Smooth muscle cell (in vitro differentiated cells): ENCODE results near the gene CRY1. TPM values are rescaled to one million over a fixed set of nuclear protein-coding genes. Genes with fewer than 3 reads are reported as not detected.

Experiments used
- DNase-seq: peaks from one replicate; lab custom pipeline; 2025; ENCODE audit not compliant: unreplicated experiment; lab: John Stamatoyannopoulos, UW
- H2AFZ ChIP-seq: fragments of 200-600 bp; sonication (generic); 2 replicates; pipeline ENCODE4 v1.6.0; 2016; ENCODE audit warnings: antibody characterized with exemption, low read depth, mild to moderate bottlenecking
- H3F3A ChIP-seq: fragments of 200-600 bp; sonication (generic); 2 replicates; pipeline ENCODE4 v1.6.0; 2017; ENCODE audit warnings: antibody characterized with exemption, low read depth
- H3K27ac ChIP-seq: fragments of 200-600 bp; sonication (generic); 2 replicates; pipeline ENCODE4 v1.5.1; 2016; ENCODE audit warnings: low read depth, mild to moderate bottlenecking
- H3K27me3 ChIP-seq: fragments of 200-600 bp; sonication (generic); 2 replicates; pipeline ENCODE4 v1.6.1; 2016; ENCODE audit warnings: low read depth, mild to moderate bottlenecking
- H3K36me3 ChIP-seq: fragments of 200-600 bp; sonication (generic); 2 replicates; pipeline ENCODE4 v1.5.1; 2016; ENCODE audit warnings: low read depth
- H3K4me1 ChIP-seq: fragments of 200-600 bp; sonication (generic); 2 replicates; pipeline ENCODE4 v1.5.1; 2016; ENCODE audit warnings: low read depth
- H3K4me2 ChIP-seq: fragments of 200-600 bp; sonication (generic); 2 replicates; pipeline ENCODE4 v1.6.0; 2016; ENCODE audit warnings: mild to moderate bottlenecking
- H3K4me3 ChIP-seq: fragments of 200-600 bp; sonication (generic); 2 replicates; pipeline ENCODE4 v1.5.1; 2016; ENCODE audit warnings: mild to moderate bottlenecking
- H3K79me2 ChIP-seq: fragments of 200-600 bp; sonication (generic); 2 replicates; pipeline ENCODE4 v1.6.0; 2016; ENCODE audit warnings: low read depth, mild to moderate bottlenecking
- H3K9ac ChIP-seq: fragments of 200-600 bp; sonication (generic); 2 replicates; pipeline ENCODE4 v1.6.0; 2016; ENCODE audit warnings: low read depth
- H3K9me3 ChIP-seq: fragments of 200-600 bp; sonication (generic); replicated peaks from 2 replicates; pipeline ENCODE4 v1.5.1; 2016; ENCODE audit warnings: low read depth
- H4K20me1 ChIP-seq: fragments of 200-600 bp; sonication (generic); 2 replicates; pipeline ENCODE4 v1.6.0; 2016; ENCODE audit warnings: low read depth
- WGBS: methylation state at CpG from one replicate; pipeline ENCODE4 v1.1.7; 2016; ENCODE audit warnings: low lambda C conversion rate; 5-methylcytosine and 5-hydroxymethylcytosine counted together
- polyA plus RNA-seq: library from polyadenylated mRNA; unstranded; fragments of >200 nt; fragmentation: Nextera tagmentation; extraction: Ambion mirVana; gene quantifications from 2 replicates; pipeline ENCODE4 v1.2.1, GENCODE V29; 2016
- total RNA-seq: library from RNA; depleted of rRNA; stranded (reverse); fragments of >200 nt; gene quantifications from 2 replicates; pipeline ENCODE4 v1.2.3, GENCODE V29; 2014
- TF ChIP-seq, protein P1 (sequence below): fragments of 200-600 bp; sonication (generic); IDR thresholded peaks from 2 replicates; pipeline ENCODE4 v1.5.1; 2017; ENCODE audit warnings: borderline replicate concordance, mild to moderate bottlenecking, antibody characterized with exemption; ENCODE audit not compliant: insufficient read depth, poor library complexity, severe bottlenecking

Gene CRY1
- total and polyA plus RNA-seq, 2 experiments from 2014 or later: 19.9 to 28.2 TPM

DNA sequence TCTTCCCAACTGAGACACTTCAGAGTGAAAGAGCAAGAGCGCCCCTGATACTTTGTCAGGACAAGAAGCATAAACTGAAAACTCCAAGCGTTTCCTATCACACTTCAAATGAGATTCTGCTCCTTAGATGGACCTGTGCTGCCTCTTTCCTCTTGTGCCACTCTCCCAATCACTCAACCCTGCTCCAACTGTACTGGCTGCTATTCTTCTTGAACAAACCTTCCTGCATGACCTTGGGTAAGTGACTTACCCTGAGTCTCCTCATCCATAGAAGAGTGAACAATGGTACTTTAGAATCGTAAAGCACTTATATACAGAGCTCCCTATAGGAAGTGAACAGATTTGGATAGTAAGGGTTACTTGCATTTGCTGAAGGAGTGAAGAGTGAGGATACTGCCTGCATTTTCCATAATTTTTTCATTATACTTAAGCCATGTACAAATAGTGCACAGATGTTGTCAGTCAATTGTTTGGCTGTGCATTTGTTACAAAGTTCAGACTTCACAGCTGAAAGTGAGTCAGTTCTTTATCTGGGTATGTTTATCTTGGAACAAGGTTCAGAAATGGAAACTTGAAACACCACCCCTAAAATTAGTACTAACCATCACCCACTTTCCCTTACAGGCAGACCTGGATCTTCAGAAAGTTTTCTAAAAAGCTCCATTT, 117.2 kb downstream of the CRY1 start:
- Histone ChIP-seq H3K36me3 (peaks cover 11% of the 10 kb centered on the region), H3K9ac (no peak overlapping the region)

DNA sequence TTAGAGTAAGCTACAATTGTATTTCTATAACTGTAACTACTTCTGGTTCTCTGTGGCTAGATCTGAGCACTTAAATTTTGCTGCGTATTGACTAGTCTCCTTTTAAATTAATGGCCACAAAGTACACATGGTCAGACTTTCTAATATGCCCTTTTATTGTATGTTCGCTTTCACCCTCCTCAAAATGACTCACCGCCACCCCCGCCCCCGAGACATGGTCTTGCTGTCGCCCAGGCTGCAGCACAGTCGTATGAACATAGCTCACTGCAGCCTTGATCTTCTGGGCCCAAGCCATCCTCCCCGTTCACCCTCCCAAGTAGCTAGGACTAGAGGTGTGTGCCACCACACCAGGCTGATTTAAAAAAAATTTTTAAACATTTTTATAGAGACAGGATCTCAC, 118.3 kb downstream of the CRY1 start:
- Histone ChIP-seq H4K20me1 (peaks cover 99% of the 10 kb centered on the region), H3K27me3 (no peaks in the 10 kb centered on the region), H3K4me3 (no peak overlapping the region), H3K4me1 (no peaks in the 10 kb centered on the region), H3F3A (peaks cover 50% of the 10 kb centered on the region), H3K9me3 (no peaks in the 10 kb centered on the region), H3K27ac (peak overlapping the region; percentile 51), H3K9ac (no peak overlapping the region), H3K79me2 (peaks cover 30% of the 10 kb centered on the region), H2AFZ (no peak overlapping the region), H3K4me2 (no peak overlapping the region), H3K36me3 (peaks cover 16% of the 10 kb centered on the region)
- DNase-seq: no peak
- 81% methylated on average over 8 of the region's 8 CpGs for WGBS
- TF ChIP-seq, protein P1, sequence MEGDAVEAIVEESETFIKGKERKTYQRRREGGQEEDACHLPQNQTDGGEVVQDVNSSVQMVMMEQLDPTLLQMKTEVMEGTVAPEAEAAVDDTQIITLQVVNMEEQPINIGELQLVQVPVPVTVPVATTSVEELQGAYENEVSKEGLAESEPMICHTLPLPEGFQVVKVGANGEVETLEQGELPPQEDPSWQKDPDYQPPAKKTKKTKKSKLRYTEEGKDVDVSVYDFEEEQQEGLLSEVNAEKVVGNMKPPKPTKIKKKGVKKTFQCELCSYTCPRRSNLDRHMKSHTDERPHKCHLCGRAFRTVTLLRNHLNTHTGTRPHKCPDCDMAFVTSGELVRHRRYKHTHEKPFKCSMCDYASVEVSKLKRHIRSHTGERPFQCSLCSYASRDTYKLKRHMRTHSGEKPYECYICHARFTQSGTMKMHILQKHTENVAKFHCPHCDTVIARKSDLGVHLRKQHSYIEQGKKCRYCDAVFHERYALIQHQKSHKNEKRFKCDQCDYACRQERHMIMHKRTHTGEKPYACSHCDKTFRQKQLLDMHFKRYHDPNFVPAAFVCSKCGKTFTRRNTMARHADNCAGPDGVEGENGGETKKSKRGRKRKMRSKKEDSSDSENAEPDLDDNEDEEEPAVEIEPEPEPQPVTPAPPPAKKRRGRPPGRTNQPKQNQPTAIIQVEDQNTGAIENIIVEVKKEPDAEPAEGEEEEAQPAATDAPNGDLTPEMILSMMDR: no peak

More for the DNA sequence above, 117.2 kb downstream of the CRY1 start:
- peaks cover 50% of the 10 kb centered on the region for H3F3A ChIP-seq
- TF ChIP-seq, protein P1: no peak
- DNase-seq: no peak
- H3K9me3 ChIP-seq: no peaks in the 10 kb centered on the region
- H3K27ac ChIP-seq: peak overlapping the region; percentile 51
- peaks cover 97% of the 10 kb centered on the region for H4K20me1 ChIP-seq
- peaks cover 22% of the 10 kb centered on the region for H3K79me2 ChIP-seq
- no peak overlapping the region for H2AFZ ChIP-seq
- 78% methylated on average over 3 of the region's 3 CpGs for WGBS
- no peaks in the 10 kb centered on the region for H3K4me1 ChIP-seq
- H3K4me2 ChIP-seq: peak overlapping the region; percentile 18
- H3K27me3 ChIP-seq: no peaks in the 10 kb centered on the region
- no peak overlapping the region for H3K4me3 ChIP-seq

DNA sequence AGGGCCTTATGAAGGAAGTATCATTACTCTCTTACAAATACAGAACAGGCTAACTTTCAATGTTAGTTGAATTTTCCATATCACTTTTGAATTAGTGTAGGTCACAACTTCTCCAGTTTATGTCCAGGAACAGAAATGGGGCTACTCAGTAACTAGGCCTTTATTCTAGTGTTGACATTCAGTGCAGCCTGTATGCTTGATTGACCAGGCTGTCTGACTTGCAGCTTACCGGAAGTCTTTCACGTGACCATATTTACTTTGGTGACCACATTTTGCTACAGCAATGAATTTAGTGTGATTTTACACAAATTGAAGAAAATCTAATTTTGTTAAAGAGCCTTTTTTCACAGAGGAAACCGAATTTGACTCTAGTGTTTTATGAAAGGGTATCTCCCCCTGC, 118.8 kb downstream of the CRY1 start:
- Histone ChIP-seq H3K4me1 (no peaks in the 10 kb centered on the region), H3K27me3 (no peaks in the 10 kb centered on the region), H3K9me3 (no peaks in the 10 kb centered on the region), H3F3A (peaks cover 50% of the 10 kb centered on the region), H3K79me2 (peaks cover 36% of the 10 kb centered on the region), H4K20me1 (peaks cover 99% of the 10 kb centered on the region), H3K4me3 (no peak overlapping the region), H3K4me2 (no peak overlapping the region), H3K27ac (peak overlapping the region; percentile 30), H3K9ac (no peak overlapping the region), H2AFZ (no peak overlapping the region), H3K36me3 (peaks cover 16% of the 10 kb centered on the region)
- WGBS: 91% methylated on average over 3 of the region's 3 CpGs
- no peak for DNase-seq
- TF ChIP-seq, protein P1: no peak

DNA sequence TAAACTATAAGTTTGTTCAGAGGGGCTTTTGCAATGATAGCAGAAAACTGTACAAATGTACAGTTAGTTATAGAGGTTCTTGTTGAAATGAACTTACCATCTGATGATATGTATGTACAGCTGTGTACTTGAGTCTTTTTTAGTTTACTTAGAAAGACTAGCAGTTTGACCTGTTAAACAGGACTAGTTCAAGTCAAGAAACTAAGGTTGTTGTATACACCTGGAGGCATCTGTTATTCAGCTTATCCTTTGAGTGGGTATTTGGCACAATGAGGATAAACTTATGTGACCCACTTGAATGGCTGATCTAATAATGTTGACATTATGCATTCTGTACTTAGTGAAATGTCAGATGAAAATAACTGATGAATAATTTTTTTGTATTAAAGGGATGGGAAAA, 119.8 kb downstream of the CRY1 start:
- H3K27ac ChIP-seq: no peak overlapping the region
- H3K36me3 ChIP-seq: peaks cover 20% of the 10 kb centered on the region
- no peaks in the 10 kb centered on the region for H3K9me3 ChIP-seq
- H3K79me2 ChIP-seq: peaks cover 46% of the 10 kb centered on the region
- H3F3A ChIP-seq: peaks cover 49% of the 10 kb centered on the region
- no peaks in the 10 kb centered on the region for H3K4me1 ChIP-seq
- H2AFZ ChIP-seq: no peak overlapping the region
- H3K4me2 ChIP-seq: no peak overlapping the region
- no peak for DNase-seq
- TF ChIP-seq, protein P1: no peak
- peaks cover 100% of the 10 kb centered on the region for H4K20me1 ChIP-seq
- no peaks in the 10 kb centered on the region for H3K27me3 ChIP-seq
- no peak overlapping the region for H3K4me3 ChIP-seq
- H3K9ac ChIP-seq: no peak overlapping the region
